Heart left ventricle (tissue), 16 donors: ENCODE results near the gene FBXO44. TPM values are rescaled to one million over a fixed set of nuclear protein-coding genes. Genes with fewer than 3 reads are reported as not detected.

ENCODE experiments used
- ATAC-seq, 4 donors: fragments of 200-7000 bp; cut with Tn5 transposase; one replicate each; pipeline ENCODE4 v1.9.1; 2020 to 2022; ENCODE audit warnings: moderate library complexity in 4 of 4, mild to moderate bottlenecking in 3 of 4, moderate number of reproducible peaks in 1 of 4
- DNase-seq, 5 donors: peaks; one replicate each; pipeline ENCODE4 v3.0.0-alpha.2; 2020
- H3K27ac ChIP-seq, 12 donors: fragments of 200-600 bp; sonication (generic) in 4 of 12; one replicate each; pipeline versions ENCODE4 v1.5.0 to v1.8.0; 2016 to 2022; ENCODE audit warnings: mild to moderate bottlenecking in 2 of 12
- H3K27me3 ChIP-seq, 9 donors: fragments of 200-600 bp; sonication (generic) in 2 of 9; one replicate each; pipeline versions ENCODE4 v1.5.1 to v1.8.0; 2016 to 2022; ENCODE audit warnings: mild to moderate bottlenecking in 3 of 9
- H3K36me3 ChIP-seq, 9 donors: fragments of 200-600 bp; sonication (generic) in 2 of 9; one replicate each; pipeline versions ENCODE4 v1.5.0 to v1.8.0; 2018 to 2022; ENCODE audit warnings: mild to moderate bottlenecking in 2 of 9
- H3K4me1 ChIP-seq, 12 donors: fragments of 200-600 bp; sonication (generic) in 4 of 12; one replicate each; pipeline versions ENCODE4 v1.5.0 to v1.8.0; 2016 to 2022; ENCODE audit warnings: mild to moderate bottlenecking in 3 of 12
- H3K4me3 ChIP-seq, 12 donors: fragments of 200-600 bp; sonication (generic) in 4 of 12; one replicate each; pipeline versions ENCODE4 v1.5.0 to v1.8.0; 2017 to 2022; ENCODE audit warnings: mild to moderate bottlenecking in 9 of 12, moderate library complexity in 4 of 12
- H3K9me3 ChIP-seq, 12 donors: fragments of 200-600 bp; sonication (generic) in 4 of 12; one replicate each; pipeline versions ENCODE4 v1.5.0 to v1.8.0; 2016 to 2022; ENCODE audit warnings: mild to moderate bottlenecking in 1 of 12
- CTCF ChIP-seq, 12 donors: fragments of 200-600 bp; sonication (generic) in 4 of 12; IDR thresholded peaks; one replicate each; pipeline versions ENCODE4 v1.5.0 to v1.8.0; 2018 to 2022; ENCODE audit warnings: antibody characterized with exemption in 12 of 12, mild to moderate bottlenecking in 5 of 12
- POLR2A ChIP-seq, 2 donors: fragments of 450-650 bp; IDR thresholded peaks; one replicate each; pipeline ENCODE4 v1.6.1; 2017; ENCODE audit warnings: antibody characterized with exemption in 2 of 2, mild to moderate bottlenecking in 2 of 2, moderate library complexity in 2 of 2
- WGBS, 4 donors: extraction: QIAGEN DNeasy Blood & Tissue Kit in 2 of 4; methylation state at CpG; one replicate each; pipeline versions ENCODE4 v1.1.5 to v1.1.7; 2013 to 2018; 5-methylcytosine and 5-hydroxymethylcytosine counted together
- intact Hi-C, 10 donors: fragments of 100-400 bp; cut with DNase I; formaldehyde crosslinking; loops; one replicate each; pipeline versions ENCODE4 v1.11.1 to v1.14.2; 2022
- polyA plus RNA-seq, 2 donors: library from polyadenylated mRNA; stranded (reverse); fragments of 200-250 nt; gene quantifications; one replicate each; pipeline ENCODE4 v1.2.3, GENCODE V29; 2013
- total RNA-seq, 9 donors: library from RNA; depleted of rRNA in 2 of 9; stranded (reverse); fragments of >200 nt in 2 of 9; fragmentation: NEBNext Ultra II Directional in 3 of 9; extraction: Animal tissue kit (Norgen Biotek cat#: 25700) in 3 of 9; gene quantifications; one replicate each; pipeline versions ENCODE4 v1.1.0 to v1.2.4, GENCODE V29; 2016 to 2023
- donor health status: ischemic (EF 13 %, LVEDD 7.1; RV severe dilation, severe dysfunction).
- donor health status: healthy with polysubstance abuse.
- donor health status: DM: no; HTN: yes; CAD: no.
- donor health status: DM: no; HTN: no; CAD: no.
- donor health status: ischemic (EF 25% LVEDD 6.9; RV normal size, moderate dysfunction).
- donor health status: ischemic (EF 25% LVEDD 5.7; RV mildly dilated, moderate dysfunction).
- donor health status: healthy.
- donor health status: DM: yes; HTN: yes; CAD: no.
- donor health status: ischemic (EF 35%, LVEDD 5.7; RV mildly dilated, moderate dysfunction).
- donor health status: nonischemic (EF 11% LVEDD 7.7; RV severe dilation, severe dysfunction).
- donor health status: DM: yes; HTN: yes; CAD: no.
- donor health status: PGD.
- donor health status: ischemic (EF 29% LVEDD 5.4; RV normal size, mild dysfunction).
- donor health status: nonischemic (EF 23%, LVEDD 6.1; RV moderate dilation, normal function).

The FBXO44 gene
- total and polyA plus RNA-seq, 11 donors = 9.8 to 19.1 (median 15.8) TPM

DNA sequence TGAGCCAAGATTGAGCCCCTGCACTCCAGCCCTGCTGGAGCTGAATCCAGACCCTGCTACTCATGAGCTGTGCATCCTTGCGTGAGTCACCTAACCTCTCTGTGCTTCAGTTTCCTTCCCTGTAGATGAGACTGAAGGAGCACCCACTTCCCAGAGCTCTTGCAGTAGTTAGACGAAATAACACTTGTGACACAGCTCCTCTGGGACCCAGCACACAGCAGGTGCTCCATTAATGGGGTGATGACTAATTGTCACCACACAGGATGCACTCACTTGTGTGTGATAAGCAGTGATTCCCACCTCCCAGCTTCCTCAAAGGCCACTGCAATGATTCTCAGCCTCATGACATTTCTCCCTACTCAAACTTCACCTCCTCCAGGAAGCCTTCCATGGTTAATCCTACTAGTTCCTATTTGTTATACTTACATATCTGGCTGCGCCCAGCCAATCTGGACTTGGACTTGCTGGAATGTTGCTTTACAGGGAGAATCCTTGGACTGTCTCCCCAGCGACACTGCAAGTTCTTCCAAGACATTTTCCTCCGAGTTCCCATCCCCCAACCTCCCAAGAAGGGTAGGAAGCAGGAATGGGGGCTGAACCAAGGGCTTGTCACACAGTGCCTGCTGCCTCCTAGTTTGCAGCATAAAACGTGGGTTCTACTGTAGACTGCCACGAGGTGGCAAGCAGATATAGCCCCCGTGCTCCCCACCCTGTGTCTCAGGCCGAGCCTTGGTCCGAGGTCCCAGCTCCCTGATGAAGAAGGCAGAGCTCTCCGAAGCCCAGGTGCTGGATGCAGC lies 54.1 kb downstream of the FBXO44 start:
- Histone ChIP-seq H3K27ac (peak overlapping the region in 5 of 12 donors; percentile 13 to 71 (median 63)), H3K36me3 (no peaks in the 10 kb centered on the region), H3K27me3 (peaks cover 0 to 13% (median 0%) of the 10 kb centered on the region in 9 donors), H3K9me3 (no peaks in the 10 kb centered on the region), H3K4me1 (peaks cover 0 to 13% (median 9%) of the 10 kb centered on the region in 12 donors), H3K4me3 (no peak overlapping the region)
- intact Hi-C loops = loop anchor here in 2 of 10 donors (5.0 kb wide), 2 partner anchors 36 to 671 kb away; no protein-coding TSS in a partner anchor
- ATAC-seq (no peak), DNase-seq (no peak)
- TF ChIP-seq POLR2A (IDR thresholded peaks at IDR 0.05) (no peak), CTCF (IDR thresholded peaks at IDR 0.05) (no peak)
- 73 to 83% (median 79%) methylated on average over 11 of the region's 11 CpGs for WGBS, 4 donors

DNA sequence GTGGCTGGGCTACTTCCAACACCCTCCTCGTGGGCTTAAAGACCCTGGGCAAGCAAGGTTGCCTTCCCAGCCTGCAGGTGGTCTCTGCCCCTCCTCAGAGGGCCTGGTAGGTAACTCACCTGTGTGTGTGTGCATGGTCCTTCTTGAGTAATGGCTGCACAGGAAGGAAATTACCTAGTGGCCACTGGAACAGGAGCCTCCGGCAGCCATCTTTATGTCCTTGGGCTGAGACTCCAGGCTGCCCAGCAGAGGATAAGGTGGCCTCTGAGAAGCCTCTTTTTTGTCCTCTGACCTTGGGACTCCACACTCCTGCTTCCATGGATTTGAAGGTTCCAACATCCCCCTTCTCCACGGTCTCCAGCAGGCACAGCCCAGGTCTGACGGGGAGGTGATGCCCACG lies 56.8 kb downstream of the FBXO44 start:
- Histone ChIP-seq H3K9me3 (no peaks in the 10 kb centered on the region), H3K27me3 (peaks cover 0 to 19% (median 0%) of the 10 kb centered on the region in 9 donors), H3K4me1 (peaks cover 0 to 13% (median 9%) of the 10 kb centered on the region in 12 donors), H3K27ac (no peak overlapping the region), H3K36me3 (no peaks in the 10 kb centered on the region), H3K4me3 (no peak overlapping the region)
- DNase-seq = no peak
- no peak for TF ChIP-seq POLR2A (IDR thresholded peaks at IDR 0.05)
- TF ChIP-seq CTCF (IDR thresholded peaks at IDR 0.05) = no peak
- no peak for ATAC-seq
- intact Hi-C loops = no loop called here
- WGBS, 4 donors = 80 to 95% (median 92%) methylated on average over 4 to 5 of the region's 5 CpGs

DNA sequence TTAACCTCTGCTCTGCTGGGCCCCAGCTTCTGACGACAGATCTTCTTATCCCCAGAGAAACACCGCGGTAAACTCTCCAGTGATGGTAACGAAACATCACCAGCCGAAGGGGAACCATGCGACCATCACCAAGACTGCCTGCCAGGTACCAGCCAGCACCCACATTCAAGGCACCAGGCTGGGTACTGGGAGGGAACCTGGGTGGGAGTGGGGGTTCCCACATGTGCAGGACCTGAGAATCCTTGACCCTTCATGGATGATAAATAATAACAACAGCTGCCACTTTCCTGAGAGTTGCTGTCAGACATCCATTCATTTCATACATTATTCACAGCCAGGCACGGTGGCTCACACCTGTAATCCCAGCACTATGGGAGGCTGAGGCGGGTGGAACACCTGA lies 57.6 kb downstream of the FBXO44 start:
- no peaks in the 10 kb centered on the region for H3K9me3 ChIP-seq
- H3K4me3 ChIP-seq = no peak overlapping the region
- H3K27me3 ChIP-seq = peaks cover 0 to 26% (median 0%) of the 10 kb centered on the region in 9 donors
- DNase-seq (no peak), ATAC-seq (no peak)
- WGBS, 4 donors = 88 to 93% (median 90%) methylated on average over 8 of the region's 8 CpGs
- H3K36me3 ChIP-seq = no peaks in the 10 kb centered on the region
- intact Hi-C loops = no loop called here
- H3K27ac ChIP-seq = no peak overlapping the region
- TF ChIP-seq POLR2A (IDR thresholded peaks at IDR 0.05) (no peak), CTCF (IDR thresholded peaks at IDR 0.05) (no peak)
- peaks cover 0 to 12% (median 9%) of the 10 kb centered on the region in 12 donors for H3K4me1 ChIP-seq

Other genes starting within 250 kb of the FBXO44 start
- under 1 TPM in 5 of 9 donors, not detected in 4; 0.05 to 0.45 (median 0.17) TPM for gene DISP3, start 175.7 kb upstream of the FBXO44 start, total RNA-seq
- gene DISP3, start 175.7 kb upstream of the FBXO44 start, polyA plus RNA-seq = under 1 TPM in 1 of 2 donors, not detected in 1; 0.03 TPM
- gene FBXO2, start 448 bp upstream of the FBXO44 start, total RNA-seq = 1 to 10 TPM in 8 of 9 donors, under 1 TPM in 1; 0.83 to 7.5 (median 2.1) TPM
- gene FBXO2, start 448 bp upstream of the FBXO44 start, polyA plus RNA-seq = 1 to 10 TPM; 2.5 to 4.6 TPM
- gene FBXO6, start 9.3 kb downstream of the FBXO44 start, total RNA-seq = 10 to 100 TPM in 4 of 9 donors, 1 to 10 TPM in 5; 5.6 to 23.3 (median 8.3) TPM
- 10 to 100 TPM in 1 of 2 donors, 1 to 10 TPM in 1; 5.6 to 10.9 TPM for gene FBXO6, start 9.3 kb downstream of the FBXO44 start, polyA plus RNA-seq
- 10 to 100 TPM; 15.9 to 47.1 (median 18.5) TPM for gene MAD2L2, start 26.3 kb downstream of the FBXO44 start, total RNA-seq
- gene MAD2L2, start 26.3 kb downstream of the FBXO44 start, polyA plus RNA-seq = 10 to 100 TPM; 17.2 to 54.2 TPM
- gene DRAXIN, start 36.8 kb downstream of the FBXO44 start, total RNA-seq = under 1 TPM in 5 of 9 donors, not detected in 4; 0.09 to 0.29 (median 0.12) TPM
- under 1 TPM; 0.03 to 0.04 TPM for gene DRAXIN, start 36.8 kb downstream of the FBXO44 start, polyA plus RNA-seq
- 10 to 100 TPM; 11.8 to 36.7 (median 24.5) TPM for gene AGTRAP, start 81.3 kb downstream of the FBXO44 start, total RNA-seq
- gene AGTRAP, start 81.3 kb downstream of the FBXO44 start, polyA plus RNA-seq = 100 to 1,000 TPM in 1 of 2 donors, 10 to 100 TPM in 1; 18.2 to 134 TPM
- gene C1orf167, start 107.3 kb downstream of the FBXO44 start, total RNA-seq = 1 to 10 TPM; 1.5 to 7.6 (median 3.1) TPM
- gene C1orf167, start 107.3 kb downstream of the FBXO44 start, polyA plus RNA-seq = 1 to 10 TPM; 4.1 to 4.9 TPM
- gene MTHFR, start 151.1 kb downstream of the FBXO44 start, total RNA-seq = 10 to 100 TPM; 26.9 to 61.2 (median 38.1) TPM
- 10 to 100 TPM; 21.9 to 45.9 TPM for gene MTHFR, start 151.1 kb downstream of the FBXO44 start, polyA plus RNA-seq
- 10 to 100 TPM; 11.6 to 21.5 (median 17.2) TPM for gene CLCN6, start 151.3 kb downstream of the FBXO44 start, total RNA-seq
- gene CLCN6, start 151.3 kb downstream of the FBXO44 start, polyA plus RNA-seq = 10 to 100 TPM; 10.2 to 17.2 TPM
- 1,000 to 10,000 TPM in 1 of 9 donors, 100 to 1,000 TPM in 8; 126 to 3,156 (median 279) TPM for gene NPPA, start 192.9 kb downstream of the FBXO44 start, total RNA-seq
- 1,000 to 10,000 TPM in 1 of 2 donors, 10 to 100 TPM in 1; 59.9 to 1,418 TPM for gene NPPA, start 192.9 kb downstream of the FBXO44 start, polyA plus RNA-seq
- gene NPPB, start 204.1 kb downstream of the FBXO44 start, total RNA-seq = 1,000 to 10,000 TPM in 1 of 9 donors, 100 to 1,000 TPM in 4, 10 to 100 TPM in 4; 14.4 to 1,297 (median 252) TPM
- 1,000 to 10,000 TPM in 1 of 2 donors, 100 to 1,000 TPM in 1; 197 to 7,924 TPM for gene NPPB, start 204.1 kb downstream of the FBXO44 start, polyA plus RNA-seq